Measurements from ENCODE around the gene BCAS1.

The BCAS1 gene

GRCh38 chr20:53950578-53950977, 119.8 kb downstream of the BCAS1 start:
- no peak for TF ChIP-seq ZFX (IDR thresholded peaks at IDR 0.05)
- TF ChIP-seq CTCF (conservative IDR thresholded peaks at IDR 0.05), result no peak
- no peak overlapping the region for H3K27ac ChIP-seq

DNA sequence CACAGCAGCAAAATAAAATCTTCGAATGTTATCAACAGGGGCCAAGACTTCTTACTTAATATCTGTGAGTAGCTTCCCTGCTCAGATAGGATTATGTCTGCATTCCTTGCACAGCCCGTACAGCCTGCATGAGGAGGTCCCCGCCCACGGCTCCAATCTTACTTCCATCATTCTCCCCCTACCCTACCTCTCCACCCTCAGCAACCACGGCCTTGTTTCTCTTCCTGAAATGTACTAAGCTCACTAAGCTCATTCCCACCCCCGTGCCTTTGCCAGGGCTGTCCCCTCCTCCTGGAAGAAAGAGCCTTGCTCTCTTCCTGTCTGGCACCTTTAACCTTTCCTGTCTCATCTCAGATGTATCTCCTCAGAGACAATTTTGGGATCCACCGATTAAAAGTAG, 120.4 kb downstream of the BCAS1 start:
- no peak overlapping the region for H3K27ac ChIP-seq
- TF ChIP-seq ZFX (IDR thresholded peaks at IDR 0.05), result no peak
- no peak for TF ChIP-seq CTCF (conservative IDR thresholded peaks at IDR 0.05)

- no peak overlapping the region for H3K27ac ChIP-seq
- no peak for TF ChIP-seq ZFX (IDR thresholded peaks at IDR 0.05)
- no peak for TF ChIP-seq CTCF (conservative IDR thresholded peaks at IDR 0.05)
Measured at GRCh38 chr20:53949319-53949839, 121.0 kb downstream of the BCAS1 start.

DNA sequence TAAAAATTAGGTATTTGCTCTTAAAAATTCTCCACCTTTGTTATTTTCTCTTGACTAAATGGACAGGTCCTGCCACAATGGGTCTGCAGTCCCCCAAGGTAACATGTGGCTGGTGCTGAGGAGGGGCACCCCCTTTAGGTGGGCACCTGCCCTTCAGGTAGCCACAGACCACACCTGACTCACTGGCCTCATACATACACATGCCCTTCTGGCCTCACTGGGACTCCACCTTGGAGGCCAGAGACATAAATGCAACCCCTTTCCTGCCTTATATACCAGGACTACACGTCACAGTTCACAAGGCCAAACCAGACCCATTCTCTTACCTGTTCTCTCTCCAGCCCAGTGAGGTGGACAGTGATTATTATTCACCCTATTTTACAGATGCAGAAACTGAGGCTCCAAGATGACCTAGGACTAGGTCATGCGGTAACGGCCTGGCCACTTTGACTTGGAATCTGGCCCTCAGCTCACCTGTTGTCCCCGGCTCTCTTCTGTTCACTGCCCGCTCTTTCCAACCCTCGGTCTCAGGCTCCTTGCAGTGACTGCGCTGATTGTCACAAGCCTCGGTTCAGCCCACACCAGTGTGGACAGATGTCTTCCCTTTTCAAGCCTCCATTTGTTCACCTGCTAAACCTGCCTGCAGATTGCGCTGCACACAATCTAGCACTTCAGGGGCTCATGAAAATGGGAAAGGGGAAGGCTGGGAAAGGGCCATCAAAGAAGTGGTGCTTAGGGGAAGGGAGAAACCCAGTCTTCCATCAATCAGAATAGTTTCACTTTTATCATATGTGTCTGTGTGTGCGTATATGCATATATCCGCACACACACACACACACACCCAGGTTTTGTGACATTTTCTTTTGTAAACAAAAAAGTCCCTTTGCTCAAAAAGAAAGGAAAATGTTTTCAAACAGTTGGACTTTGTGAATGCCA, 121.7 kb downstream of the BCAS1 start:
- H3K27ac ChIP-seq, result no peak overlapping the region
- TF ChIP-seq CTCF (conservative IDR thresholded peaks at IDR 0.05) (no peak), ZFX (IDR thresholded peaks at IDR 0.05) (no peak)

DNA sequence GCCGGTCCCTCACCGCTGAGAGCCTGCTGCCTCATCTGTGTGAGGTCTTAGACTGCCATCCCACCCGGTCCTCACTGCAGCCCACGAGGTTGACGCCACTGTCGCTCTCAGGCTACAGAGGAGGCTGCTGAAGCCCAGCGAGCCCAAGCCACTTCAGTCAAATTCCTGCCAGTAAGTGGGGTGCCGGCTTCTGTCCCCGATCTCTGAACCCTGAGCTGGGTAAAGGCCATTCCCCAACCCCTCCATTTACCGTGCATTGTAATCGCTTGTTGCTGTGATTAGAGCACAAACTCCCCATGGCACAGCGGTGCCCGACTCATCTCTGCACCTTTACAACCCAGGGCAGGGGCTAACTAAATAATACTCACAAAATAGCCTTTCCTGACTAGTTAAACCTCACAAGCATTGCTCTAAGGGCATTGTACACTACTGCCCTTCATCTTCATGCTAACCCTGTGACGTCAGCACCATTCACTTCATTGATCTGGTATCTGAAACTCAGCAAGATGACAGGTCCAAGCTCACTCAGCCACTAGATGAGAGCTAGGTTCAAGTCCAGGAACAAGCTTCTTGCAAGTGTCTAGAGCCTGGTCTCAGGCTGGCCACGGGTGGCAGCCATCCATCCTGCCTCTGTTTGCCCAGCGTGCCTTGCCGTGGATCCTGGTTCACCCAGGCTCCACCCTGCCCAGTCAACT, 122.7 kb downstream of the BCAS1 start:
- TF ChIP-seq ZFX (IDR thresholded peaks at IDR 0.05), result no peak
- no peak for TF ChIP-seq CTCF (conservative IDR thresholded peaks at IDR 0.05)
- no peak overlapping the region for H3K27ac ChIP-seq

DNA sequence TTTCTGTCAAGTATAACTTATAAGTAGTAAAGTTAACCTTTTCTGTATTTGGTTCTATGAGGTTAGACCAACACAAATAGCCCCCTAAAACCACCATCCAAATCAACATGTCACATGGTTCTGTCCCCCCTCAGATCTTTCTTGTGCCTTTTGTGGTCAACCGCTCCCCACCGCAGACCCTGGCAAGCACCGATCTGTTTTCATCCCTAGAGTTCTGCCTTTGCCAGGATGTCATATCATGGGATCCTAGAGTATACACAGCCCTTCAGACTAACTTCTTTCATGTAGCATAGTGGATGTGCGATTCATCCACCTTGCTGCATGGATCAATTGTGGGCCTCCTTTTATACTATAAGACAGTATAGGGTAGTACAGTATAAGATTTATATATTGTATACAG, 124.3 kb downstream of the BCAS1 start:
- TF ChIP-seq CTCF (conservative IDR thresholded peaks at IDR 0.05) (no peak), ZFX (IDR thresholded peaks at IDR 0.05) (no peak)
- H3K27ac ChIP-seq, result no peak overlapping the region

- no peak for TF ChIP-seq ZFX (IDR thresholded peaks at IDR 0.05)
- TF ChIP-seq CTCF (conservative IDR thresholded peaks at IDR 0.05), result no peak
- no peak overlapping the region for H3K27ac ChIP-seq
Measured at GRCh38 chr20:53945478-53945877, 124.9 kb downstream of the BCAS1 start.

Data from C4-2B (cell line).